PFSK-1 (cell line): Measurements from ENCODE around the gene ZFHX3.

Experiments
- FOXP2 ChIP-seq: optimal IDR thresholded peaks from 2 replicates; pipeline ENCODE3; 2011; ENCODE audit warnings: borderline replicate concordance, control low read depth, inconsistent platforms; ENCODE audit not compliant: insufficient read depth; ENCODE audit errors: extremely low read length, extremely low read depth
- POLR2AphosphoS5 ChIP-seq: IDR thresholded peaks from 2 replicates; pipeline ENCODE4 v1.6.1; 2012; ENCODE audit warnings: low read depth, mild to moderate bottlenecking, control low read depth, low read length, moderate library complexity
- SIN3A ChIP-seq: IDR thresholded peaks from 2 replicates; pipeline ENCODE4 v1.6.1; 2012; ENCODE audit warnings: mild to moderate bottlenecking, low read length, moderate library complexity, borderline replicate concordance; ENCODE audit not compliant: insufficient read depth
- TAF1 ChIP-seq: IDR thresholded peaks from 2 replicates; pipeline ENCODE4 v1.6.1; 2012; ENCODE audit warnings: low read length, control low read depth, borderline replicate concordance; ENCODE audit not compliant: insufficient read depth
- TF ChIP-seq, protein P1 (sequence below), 2 experiments: IDR thresholded peaks; 2 replicates each; pipeline versions ENCODE4 v1.6.1 to v1.8.0; 2011 to 2012; ENCODE audit warnings: low read depth in 2 of 2, low read length in 2 of 2, control low read depth in 1 of 2, inconsistent platforms in 1 of 2, mild to moderate bottlenecking in 1 of 2, moderate library complexity in 1 of 2; ENCODE audit not compliant: insufficient read depth in 1 of 2

Gene ZFHX3

DNA sequence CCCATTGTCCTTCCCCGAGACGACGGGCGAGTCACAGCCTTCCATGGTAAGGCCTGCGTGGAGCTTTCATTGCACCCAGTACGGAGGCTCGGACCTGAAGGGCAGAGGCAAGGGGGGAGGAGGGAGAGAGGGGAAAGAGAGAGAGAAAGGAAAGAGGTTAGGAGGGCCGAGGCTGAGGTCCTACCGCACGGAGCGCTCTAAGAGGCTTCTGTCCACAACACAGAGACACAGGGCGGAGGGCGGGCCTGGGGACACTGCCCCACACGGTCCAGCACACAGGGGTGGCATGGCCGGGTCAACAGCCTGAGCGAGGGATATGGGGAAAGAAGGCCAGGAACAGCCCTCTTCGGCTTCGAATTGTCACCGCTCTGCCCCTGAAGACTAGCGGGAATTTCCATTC lies 87.8 kb downstream of the ZFHX3 start:
- no peak for TF ChIP-seq SIN3A
- no peak for TF ChIP-seq TAF1

DNA sequence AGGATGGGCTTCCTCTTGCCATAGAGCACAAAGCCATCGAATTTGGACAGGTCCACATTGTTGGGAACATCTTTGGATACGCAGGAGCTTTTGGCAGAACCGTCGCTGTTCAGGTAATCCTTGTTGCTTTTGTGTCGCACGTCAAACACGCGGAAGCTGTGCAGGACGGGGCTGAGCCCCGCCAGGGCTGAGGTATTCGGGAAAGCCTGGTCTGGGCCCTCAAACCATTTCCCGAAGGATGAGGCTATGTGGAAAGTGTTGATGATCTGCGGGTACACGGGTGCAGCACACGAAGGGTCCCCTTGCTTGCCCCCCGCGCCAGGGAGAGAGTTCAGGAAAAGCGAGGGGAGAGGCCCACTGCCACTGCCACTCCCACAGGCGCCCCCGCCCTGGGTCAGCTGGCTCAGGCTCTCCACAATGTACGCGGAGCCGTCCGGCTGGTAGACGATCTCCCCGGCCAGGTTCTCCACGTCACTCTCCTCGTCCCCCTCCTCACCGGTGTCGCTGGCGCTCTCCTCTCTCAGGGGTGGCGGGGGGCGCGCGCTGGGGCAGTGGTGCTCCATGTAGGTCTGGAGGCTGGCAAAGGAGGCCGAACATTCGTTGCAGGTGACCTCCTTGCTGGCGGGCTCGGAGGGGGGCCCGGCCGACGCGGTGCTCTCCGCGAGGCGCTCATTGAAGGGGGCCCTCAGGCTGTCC lies 88.5 kb downstream of the ZFHX3 start:
- TF ChIP-seq, protein P1, sequence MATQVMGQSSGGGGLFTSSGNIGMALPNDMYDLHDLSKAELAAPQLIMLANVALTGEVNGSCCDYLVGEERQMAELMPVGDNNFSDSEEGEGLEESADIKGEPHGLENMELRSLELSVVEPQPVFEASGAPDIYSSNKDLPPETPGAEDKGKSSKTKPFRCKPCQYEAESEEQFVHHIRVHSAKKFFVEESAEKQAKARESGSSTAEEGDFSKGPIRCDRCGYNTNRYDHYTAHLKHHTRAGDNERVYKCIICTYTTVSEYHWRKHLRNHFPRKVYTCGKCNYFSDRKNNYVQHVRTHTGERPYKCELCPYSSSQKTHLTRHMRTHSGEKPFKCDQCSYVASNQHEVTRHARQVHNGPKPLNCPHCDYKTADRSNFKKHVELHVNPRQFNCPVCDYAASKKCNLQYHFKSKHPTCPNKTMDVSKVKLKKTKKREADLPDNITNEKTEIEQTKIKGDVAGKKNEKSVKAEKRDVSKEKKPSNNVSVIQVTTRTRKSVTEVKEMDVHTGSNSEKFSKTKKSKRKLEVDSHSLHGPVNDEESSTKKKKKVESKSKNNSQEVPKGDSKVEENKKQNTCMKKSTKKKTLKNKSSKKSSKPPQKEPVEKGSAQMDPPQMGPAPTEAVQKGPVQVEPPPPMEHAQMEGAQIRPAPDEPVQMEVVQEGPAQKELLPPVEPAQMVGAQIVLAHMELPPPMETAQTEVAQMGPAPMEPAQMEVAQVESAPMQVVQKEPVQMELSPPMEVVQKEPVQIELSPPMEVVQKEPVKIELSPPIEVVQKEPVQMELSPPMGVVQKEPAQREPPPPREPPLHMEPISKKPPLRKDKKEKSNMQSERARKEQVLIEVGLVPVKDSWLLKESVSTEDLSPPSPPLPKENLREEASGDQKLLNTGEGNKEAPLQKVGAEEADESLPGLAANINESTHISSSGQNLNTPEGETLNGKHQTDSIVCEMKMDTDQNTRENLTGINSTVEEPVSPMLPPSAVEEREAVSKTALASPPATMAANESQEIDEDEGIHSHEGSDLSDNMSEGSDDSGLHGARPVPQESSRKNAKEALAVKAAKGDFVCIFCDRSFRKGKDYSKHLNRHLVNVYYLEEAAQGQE (IDR thresholded peaks at IDR 0.05; ENCODE audit: insufficient read depth in 1 of 2, low read depth in 2 of 2, low read length in 2 of 2), result no peak
- TF ChIP-seq TAF1 (no peak), SIN3A (no peak), POLR2AphosphoS5 (no peak), FOXP2 (no peak)

DNA sequence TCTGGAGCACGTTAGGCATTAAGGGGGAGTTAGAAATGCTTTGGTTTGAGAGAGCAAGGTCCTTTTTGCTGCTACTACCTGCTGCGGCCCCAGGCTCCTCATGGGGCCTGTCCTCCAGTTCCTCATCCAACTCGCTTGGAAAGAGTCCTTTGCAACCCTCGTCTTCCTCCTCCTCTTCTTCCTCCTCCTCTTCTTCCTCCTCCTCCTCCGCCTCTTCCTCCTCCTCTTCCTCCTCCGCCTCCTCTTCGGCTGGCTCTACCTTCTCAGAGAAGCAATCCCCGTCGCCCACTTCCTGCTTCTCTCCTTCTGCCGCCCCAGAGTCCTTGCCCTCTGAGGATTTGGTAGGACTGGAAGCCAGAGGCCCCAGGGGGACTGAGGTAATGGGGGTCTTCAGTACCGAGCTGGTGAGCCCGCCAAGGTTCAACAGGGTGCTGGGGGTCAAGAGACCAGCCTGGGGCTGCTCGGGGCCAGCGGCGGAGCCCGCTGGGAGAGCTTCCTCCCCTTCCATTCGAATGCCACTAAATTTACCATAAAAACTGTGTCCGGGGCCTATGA lies 89.3 kb downstream of the ZFHX3 start:
- no peak for TF ChIP-seq SIN3A
- TF ChIP-seq TAF1, result no peak
- no peak for TF ChIP-seq POLR2AphosphoS5
- TF ChIP-seq FOXP2, result no peak
- TF ChIP-seq, protein P1 (IDR thresholded peaks at IDR 0.05; ENCODE audit: insufficient read depth in 1 of 2, low read depth in 2 of 2, low read length in 2 of 2), result no peak

DNA sequence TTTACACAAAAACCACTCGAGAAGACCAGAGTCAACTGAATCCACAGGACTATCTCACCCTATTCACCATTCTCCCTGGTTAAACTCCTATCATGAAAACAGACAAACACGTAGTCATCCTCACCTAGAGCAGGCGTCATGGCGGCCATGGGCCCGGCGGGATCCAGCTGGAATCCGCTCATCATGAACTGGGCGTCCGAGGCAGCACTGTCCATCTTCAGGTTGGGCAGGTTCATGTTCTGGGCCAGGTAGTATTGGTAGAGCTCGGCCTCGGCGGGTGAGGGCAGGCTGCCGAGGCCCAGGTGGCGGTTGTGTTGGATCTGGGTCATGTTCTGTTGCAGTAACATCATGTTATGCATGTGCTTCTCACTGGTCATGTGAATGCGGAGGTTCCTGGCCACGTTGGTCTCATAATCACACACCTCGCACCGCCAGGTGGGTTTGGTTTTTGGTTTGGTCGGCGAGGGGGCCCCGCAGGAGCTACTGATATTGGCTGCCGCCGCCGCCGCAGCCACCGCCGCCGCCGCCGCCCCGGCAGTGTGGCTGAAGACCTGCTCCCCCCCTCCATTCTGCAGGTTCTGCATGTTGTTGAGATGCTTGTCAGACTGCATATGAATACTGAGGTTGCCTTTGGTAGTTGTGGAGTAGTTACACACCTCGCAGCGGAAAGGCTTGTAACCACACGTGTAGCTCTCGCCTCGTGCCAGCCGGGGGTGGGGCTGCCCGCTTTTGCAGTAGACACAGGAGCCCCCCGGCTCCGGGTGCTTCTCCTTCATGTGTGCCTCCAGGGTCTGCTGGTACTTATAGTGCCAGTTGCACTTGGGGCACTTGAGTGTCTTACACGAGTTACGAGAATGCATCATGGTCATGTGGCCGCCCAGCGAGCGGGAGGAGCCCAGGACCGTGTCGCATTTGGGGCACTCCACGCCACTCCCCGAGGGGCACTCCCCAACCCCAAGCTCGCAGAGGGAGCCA lies 90.3 kb downstream of the ZFHX3 start:
- TF ChIP-seq FOXP2, result no peak
- TF ChIP-seq POLR2AphosphoS5, result no peak
- no peak for TF ChIP-seq TAF1
- no peak for TF ChIP-seq SIN3A
- TF ChIP-seq, protein P1 (IDR thresholded peaks at IDR 0.05; ENCODE audit: insufficient read depth in 1 of 2, low read depth in 2 of 2, low read length in 2 of 2), result no peak

DNA sequence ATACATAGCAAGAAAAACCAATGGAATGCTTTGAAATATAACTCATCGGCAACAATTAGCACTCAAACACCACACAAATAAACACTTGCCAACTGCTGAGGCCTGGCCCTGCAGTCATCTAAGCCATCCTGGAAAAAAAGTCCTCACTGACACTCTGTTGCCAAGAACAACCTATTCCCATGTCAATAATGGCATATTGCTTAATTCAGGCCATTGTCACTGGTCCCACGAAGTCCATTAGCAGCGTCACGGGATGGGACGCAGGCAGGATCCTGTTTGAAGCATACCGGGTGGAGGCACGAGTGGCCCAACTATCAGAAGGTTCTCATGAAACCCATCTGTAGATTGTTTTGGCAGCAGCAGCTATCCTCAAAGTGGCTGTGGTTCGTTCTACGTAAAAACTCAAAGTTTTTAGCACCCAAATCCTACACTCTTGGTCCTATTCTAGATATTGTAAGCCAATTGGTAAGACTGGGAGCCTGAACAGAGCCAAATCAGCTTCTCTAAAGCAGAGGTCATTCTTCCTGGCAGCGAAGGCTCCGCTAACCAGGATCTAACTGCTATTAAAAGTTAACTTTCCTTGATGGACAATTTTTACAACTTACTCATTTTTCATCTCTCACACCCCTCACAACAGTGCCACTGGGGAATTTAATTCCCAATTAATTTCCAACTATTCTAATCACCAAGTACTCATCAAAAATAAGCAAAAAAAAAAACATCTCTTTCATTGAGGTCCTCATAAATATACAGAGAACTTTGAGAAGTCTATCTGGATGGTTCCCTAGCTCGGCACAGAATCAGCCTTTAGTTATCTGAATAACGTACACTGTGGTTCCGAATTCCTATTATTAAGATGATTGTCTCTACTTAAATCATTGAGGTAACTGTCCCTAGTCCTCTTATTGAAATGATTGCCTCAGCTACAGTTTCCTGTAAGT lies 91.5 kb downstream of the ZFHX3 start:
- TF ChIP-seq TAF1 (no peak), POLR2AphosphoS5 (no peak), SIN3A (no peak), FOXP2 (no peak)
- TF ChIP-seq, protein P1 (IDR thresholded peaks at IDR 0.05; ENCODE audit: insufficient read depth in 1 of 2, low read depth in 2 of 2, low read length in 2 of 2), result no peak
